PC-3 (cell line): ENCODE results near the gene SMYD1. TPM values are rescaled to one million over a fixed set of nuclear protein-coding genes. Genes with fewer than 3 reads are reported as not detected.

Source experiments
- ATAC-seq: fragments of 200-7000 bp; cut with Tn5 transposase; 2 replicates; pipeline ENCODE4 v1.9.1; 2020; ENCODE audit warnings: mild to moderate bottlenecking, moderate library complexity
- BruUV-seq: library from RNA; stranded (reverse); fragments of 400-500 nt; replicated peaks from 2 replicates; lab custom pipeline; 2021; lab: Mats Ljungman, UMichigan
- CTCF ChIA-PET: fragments of 300-600 bp; sonication (Branson Sonifier 250); formaldehyde crosslinking; loops from one replicate; lab custom pipeline; 2022; ENCODE audit warnings: antibody characterized with exemption; lab: Charles Lee
- POLR2A ChIA-PET: fragments of 300-600 bp; sonication (Branson Sonifier 250); formaldehyde crosslinking; loops from one replicate; lab custom pipeline; 2022; ENCODE audit warnings: antibody characterized with exemption; ENCODE audit not compliant: unreplicated experiment; lab: Charles Lee
- DNase-seq: peaks from one replicate; pipeline ENCODE4 v3.0.0-alpha.2; 2015
- H2AFZ ChIP-seq: fragments of 300-600 bp; sonication (generic); 2 replicates; pipeline ENCODE4 v1.6.0; 2016; ENCODE audit warnings: antibody characterized with exemption, low read length
- H3F3A ChIP-seq: fragments of 300-600 bp; sonication (generic); one replicate; pipeline ENCODE4 v1.6.0; 2017; ENCODE audit warnings: antibody characterized with exemption, low read length, control low read depth, mild to moderate bottlenecking; ENCODE audit not compliant: unreplicated experiment
- H3K27ac ChIP-seq: fragments of 300-600 bp; sonication (generic); 2 replicates; pipeline ENCODE4 v1.5.1; 2016; ENCODE audit warnings: mild to moderate bottlenecking, low read length
- H3K27me3 ChIP-seq: fragments of 300-600 bp; sonication (generic); 2 replicates; pipeline ENCODE4 v1.6.1; 2016; ENCODE audit warnings: low read length, mixed read lengths
- H3K36me3 ChIP-seq: fragments of 300-600 bp; sonication (generic); 2 replicates; pipeline ENCODE4 v1.6.1; 2016; ENCODE audit warnings: low read depth, mixed run types, low read length, mixed read lengths
- H3K4me1 ChIP-seq: fragments of 300-600 bp; sonication (generic); 2 replicates; pipeline ENCODE4 v1.5.1; 2016; ENCODE audit warnings: low read length; ENCODE audit not compliant: insufficient read depth
- H3K4me2 ChIP-seq: fragments of 300-600 bp; sonication (generic); 2 replicates; pipeline ENCODE4 v1.6.0; 2016; ENCODE audit warnings: low read length
- H3K4me3 ChIP-seq: fragments of 300-600 bp; sonication (generic); 2 replicates; pipeline ENCODE4 v1.5.1; 2016; ENCODE audit warnings: mild to moderate bottlenecking, low read length, mixed read lengths
- H3K79me2 ChIP-seq: fragments of 300-600 bp; sonication (generic); 2 replicates; pipeline ENCODE4 v1.6.1; 2017; ENCODE audit warnings: low read length, mixed read lengths
- H3K9ac ChIP-seq: fragments of 300-600 bp; sonication (generic); 2 replicates; pipeline ENCODE4 v1.6.0; 2016; ENCODE audit warnings: mild to moderate bottlenecking, low read length
- H3K9me2 ChIP-seq: fragments of 300-600 bp; sonication (generic); replicated peaks from 2 replicates; pipeline ENCODE4 v1.6.1; 2016; ENCODE audit warnings: mixed run types, low read length, mixed read lengths
- H3K9me3 ChIP-seq: fragments of 300-600 bp; sonication (generic); 2 replicates; pipeline ENCODE4 v1.6.1; 2016; ENCODE audit warnings: low read length, mixed read lengths
- H4K20me1 ChIP-seq: fragments of 300-600 bp; sonication (generic); 2 replicates; pipeline ENCODE4 v1.6.1; 2016; ENCODE audit warnings: low read length, mixed read lengths
- EZH2 ChIP-seq: fragments of 300-600 bp; sonication (generic); IDR thresholded peaks from one replicate; pipeline ENCODE4 v1.6.1; 2017; ENCODE audit warnings: antibody characterized with exemption, mild to moderate bottlenecking, low read length; ENCODE audit not compliant: unreplicated experiment
- EZH2phosphoT487 ChIP-seq: fragments of 300-600 bp; sonication (generic); IDR thresholded peaks from 2 replicates; pipeline ENCODE4 v1.6.1; 2018; ENCODE audit warnings: mild to moderate bottlenecking, antibody characterized with exemption, low read length, borderline replicate concordance
- intact Hi-C: fragments of 100-400 bp; cut with micrococcal nuclease; formaldehyde crosslinking; loops from 2 replicates; pipeline ENCODE4 v1.9.0; 2023
- total RNA-seq: library from RNA; depleted of rRNA; stranded (reverse); fragments of >200 nt; gene quantifications from 2 replicates; pipeline ENCODE4 v1.2.3, GENCODE V29; 2014
- TF ChIP-seq, protein P1 (sequence below): fragments of 300-600 bp; sonication (generic); conservative IDR thresholded peaks from 2 replicates; pipeline ENCODE4 v1.5.1; 2017; ENCODE audit warnings: antibody characterized with exemption, low read depth, mild to moderate bottlenecking, low read length

SMYD1 gene
- total RNA-seq, 1 experiment from 2014 or later = not detected

DNA sequence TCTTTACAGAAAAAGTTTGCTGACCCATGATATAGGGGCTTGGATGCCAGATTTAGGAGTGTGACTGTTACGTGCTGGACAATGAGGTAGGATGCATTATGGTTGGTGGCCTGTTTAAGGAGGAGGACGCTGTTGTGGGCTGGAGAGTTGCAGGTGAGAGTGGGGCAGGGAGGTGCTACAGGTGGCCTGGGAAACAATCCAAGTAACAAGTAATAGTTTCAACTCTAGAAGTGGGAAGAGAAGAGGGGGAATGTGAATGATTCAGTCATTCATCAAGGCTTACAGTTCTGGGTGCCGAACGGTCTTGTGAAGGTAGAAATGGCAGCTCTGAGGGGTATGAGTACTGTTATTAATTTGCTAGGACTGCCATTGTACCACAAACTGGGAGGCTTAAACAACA lies 54.1 kb downstream of the SMYD1 start:
- Histone ChIP-seq H3K4me2 (no peak overlapping the region), H3K27ac (no peak overlapping the region), H3F3A (no peaks in the 10 kb centered on the region), H3K79me2 (no peaks in the 10 kb centered on the region), H3K9me3 (no peaks in the 10 kb centered on the region), H3K9ac (no peak overlapping the region), H3K4me3 (no peak overlapping the region), H2AFZ (no peak overlapping the region), H3K4me1 (no peaks in the 10 kb centered on the region), H3K36me3 (no peaks in the 10 kb centered on the region), H3K9me2 (no peaks in the 10 kb centered on the region), H4K20me1 (no peaks in the 10 kb centered on the region), H3K27me3 (peaks cover 77% of the 10 kb centered on the region)
- POLR2A ChIA-PET = no interaction called here
- no peak for DNase-seq
- intact Hi-C loops = no loop called here
- no peak for ATAC-seq
- TF ChIP-seq, protein P1, sequence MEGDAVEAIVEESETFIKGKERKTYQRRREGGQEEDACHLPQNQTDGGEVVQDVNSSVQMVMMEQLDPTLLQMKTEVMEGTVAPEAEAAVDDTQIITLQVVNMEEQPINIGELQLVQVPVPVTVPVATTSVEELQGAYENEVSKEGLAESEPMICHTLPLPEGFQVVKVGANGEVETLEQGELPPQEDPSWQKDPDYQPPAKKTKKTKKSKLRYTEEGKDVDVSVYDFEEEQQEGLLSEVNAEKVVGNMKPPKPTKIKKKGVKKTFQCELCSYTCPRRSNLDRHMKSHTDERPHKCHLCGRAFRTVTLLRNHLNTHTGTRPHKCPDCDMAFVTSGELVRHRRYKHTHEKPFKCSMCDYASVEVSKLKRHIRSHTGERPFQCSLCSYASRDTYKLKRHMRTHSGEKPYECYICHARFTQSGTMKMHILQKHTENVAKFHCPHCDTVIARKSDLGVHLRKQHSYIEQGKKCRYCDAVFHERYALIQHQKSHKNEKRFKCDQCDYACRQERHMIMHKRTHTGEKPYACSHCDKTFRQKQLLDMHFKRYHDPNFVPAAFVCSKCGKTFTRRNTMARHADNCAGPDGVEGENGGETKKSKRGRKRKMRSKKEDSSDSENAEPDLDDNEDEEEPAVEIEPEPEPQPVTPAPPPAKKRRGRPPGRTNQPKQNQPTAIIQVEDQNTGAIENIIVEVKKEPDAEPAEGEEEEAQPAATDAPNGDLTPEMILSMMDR = no peak
- no peak for TF ChIP-seq EZH2phosphoT487
- no peak for TF ChIP-seq EZH2
- BruUV-seq = no TSS peak
- CTCF ChIA-PET = no interaction called here

DNA sequence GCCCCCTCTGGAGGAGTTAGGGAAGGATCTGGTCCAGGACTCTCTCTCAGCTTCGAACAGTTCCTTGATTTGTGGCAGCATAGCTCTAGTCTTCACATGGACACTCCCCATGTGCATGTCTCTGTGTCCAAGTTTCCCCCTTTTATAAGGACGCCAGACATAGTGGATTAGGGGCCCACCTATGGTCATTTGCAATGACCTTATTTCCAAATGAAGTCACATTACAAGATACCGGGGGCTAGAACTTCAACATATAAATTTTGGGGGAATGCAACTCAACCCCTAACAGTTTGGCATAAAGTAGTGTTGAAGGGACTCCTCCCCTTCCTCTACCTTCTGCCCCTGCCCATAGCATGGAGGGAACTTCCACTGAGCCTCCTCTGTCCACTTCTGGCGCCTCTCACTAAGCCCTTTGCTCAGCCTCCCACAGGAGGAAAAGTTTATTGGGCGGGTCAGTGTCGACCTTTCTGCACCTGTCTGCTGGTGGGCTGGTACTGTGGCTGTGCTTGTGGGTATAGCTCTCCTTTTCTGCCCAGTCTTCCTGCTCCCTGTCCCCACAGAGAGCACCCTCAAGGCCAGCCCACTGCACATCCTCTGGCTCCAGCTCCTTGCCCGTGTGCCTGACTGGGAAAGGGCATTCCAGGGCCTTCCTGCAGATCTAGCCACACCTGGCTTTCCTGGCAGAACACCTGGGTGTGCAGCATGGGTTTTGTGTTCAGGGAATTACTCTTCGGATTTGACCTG lies 54.7 kb downstream of the SMYD1 start:
- H3K27ac ChIP-seq = no peak overlapping the region
- no peak overlapping the region for H3K9ac ChIP-seq
- H3K36me3 ChIP-seq = no peaks in the 10 kb centered on the region
- peaks cover 77% of the 10 kb centered on the region for H3K27me3 ChIP-seq
- no peaks in the 10 kb centered on the region for H3K79me2 ChIP-seq
- no peak overlapping the region for H3K4me2 ChIP-seq
- no TSS peak for BruUV-seq
- H4K20me1 ChIP-seq = no peaks in the 10 kb centered on the region
- no peaks in the 10 kb centered on the region for H3K9me2 ChIP-seq
- H3K4me1 ChIP-seq = no peaks in the 10 kb centered on the region
- DNase-seq (no peak), ATAC-seq (no peak)
- no peaks in the 10 kb centered on the region for H3K9me3 ChIP-seq
- POLR2A ChIA-PET = no interaction called here
- H2AFZ ChIP-seq = no peak overlapping the region
- CTCF ChIA-PET = interaction anchor here (0.6 kb wide), 1 partner anchor 120 kb away, joined by 4 read pairs; no protein-coding TSS in a partner anchor
- no peaks in the 10 kb centered on the region for H3F3A ChIP-seq
- TF ChIP-seq EZH2phosphoT487 = no peak
- TF ChIP-seq, protein P1 = no peak
- no peak for TF ChIP-seq EZH2
- H3K4me3 ChIP-seq = no peak overlapping the region
- intact Hi-C loops = no loop called here
